HG03064 (cell line): ENCODE measurements around the gene CPA3.

Source experiments
- ATAC-seq: cut with Tn5 transposase; IDR thresholded peaks from one replicate; pipeline ENCODE4 v1.9.1; 2021; ENCODE audit warnings: low read depth; ENCODE audit not compliant: unreplicated experiment

The CPA3 gene, protein sequence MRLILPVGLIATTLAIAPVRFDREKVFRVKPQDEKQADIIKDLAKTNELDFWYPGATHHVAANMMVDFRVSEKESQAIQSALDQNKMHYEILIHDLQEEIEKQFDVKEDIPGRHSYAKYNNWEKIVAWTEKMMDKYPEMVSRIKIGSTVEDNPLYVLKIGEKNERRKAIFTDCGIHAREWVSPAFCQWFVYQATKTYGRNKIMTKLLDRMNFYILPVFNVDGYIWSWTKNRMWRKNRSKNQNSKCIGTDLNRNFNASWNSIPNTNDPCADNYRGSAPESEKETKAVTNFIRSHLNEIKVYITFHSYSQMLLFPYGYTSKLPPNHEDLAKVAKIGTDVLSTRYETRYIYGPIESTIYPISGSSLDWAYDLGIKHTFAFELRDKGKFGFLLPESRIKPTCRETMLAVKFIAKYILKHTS

GRCh38 chr3:148865049-148865448 lies at the start of gene CPA3:
TSS of gene CPA3 (plus strand) at chr3:148865296. CDS start at chr3:148865308, 12 bp downstream.
- ATAC-seq, result no peak

- ATAC-seq, result no peak
Measured at GRCh38 chr3:148815316-148816110, 49.6 kb upstream of the CPA3 start.

DNA sequence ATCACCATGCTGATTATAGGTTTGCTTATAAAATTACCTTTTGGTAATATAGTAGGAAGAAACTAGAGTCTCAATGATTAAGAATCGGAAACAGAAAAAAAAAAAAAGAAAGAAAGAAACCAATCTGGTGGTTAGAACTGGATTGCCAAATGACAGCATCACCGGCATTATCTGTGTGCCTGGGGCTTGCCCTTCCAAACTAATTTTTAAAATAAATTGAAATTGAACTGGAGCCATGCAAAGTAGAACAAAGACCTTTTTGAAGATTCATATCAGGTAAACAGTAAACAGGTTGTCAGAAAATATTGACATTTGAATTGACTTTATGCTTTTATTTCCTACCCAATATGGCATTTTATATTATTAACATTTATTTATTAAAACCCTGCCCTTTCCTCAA lies 48.7 kb upstream of the CPA3 start:
- ATAC-seq, result no peak

- ATAC-seq, result no peak
Measured at GRCh38 chr3:148816981-148817525, 48.0 kb upstream of the CPA3 start.

- ATAC-seq, result no peak
Measured at GRCh38 chr3:148820361-148821245, 44.5 kb upstream of the CPA3 start.

- ATAC-seq, result no peak
Measured at GRCh38 chr3:148823026-148823425, 42.1 kb upstream of the CPA3 start.

DNA sequence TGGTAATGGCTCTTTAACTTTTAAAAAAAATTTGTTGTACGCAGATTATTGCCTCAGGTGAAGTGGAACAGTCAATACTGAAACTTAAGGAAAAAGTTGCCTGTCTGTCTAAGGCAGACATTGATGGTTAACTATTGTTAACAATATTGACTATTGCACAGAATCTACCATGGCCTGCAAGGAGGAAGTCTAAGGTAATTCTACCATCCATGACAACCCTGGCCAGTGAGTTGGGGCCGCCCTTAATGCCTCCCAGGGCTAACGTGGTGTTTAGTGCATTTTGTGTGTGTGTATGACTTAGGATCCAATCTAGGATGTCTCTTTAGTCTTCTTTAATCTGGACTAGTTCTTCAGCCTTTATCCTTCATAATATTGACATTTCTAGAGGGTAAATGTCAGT lies 39.6 kb upstream of the CPA3 start:
- no peak for ATAC-seq

DNA sequence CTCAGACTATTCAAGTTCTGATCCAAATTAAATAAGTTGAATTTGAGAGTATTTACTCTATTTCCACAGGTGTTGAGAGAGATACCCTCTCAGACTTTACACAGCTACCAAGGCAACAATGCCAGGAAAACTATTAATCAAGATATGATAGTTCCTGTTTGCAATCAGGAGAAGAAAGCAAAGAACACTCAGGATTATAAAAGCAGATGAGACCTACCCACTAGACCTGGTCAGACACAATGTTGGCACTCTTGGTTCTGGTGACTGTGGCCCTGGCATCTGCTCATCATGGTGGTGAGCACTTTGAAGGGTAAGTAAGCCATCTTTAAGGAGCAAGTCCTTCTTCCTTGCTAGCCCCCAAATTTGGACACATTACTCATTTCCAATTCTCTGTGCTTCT lies 37.5 kb upstream of the CPA3 start, which contains the start of gene CPB1:
TSS of gene CPB1 (plus strand) at position 227 of the 400 bp plus-strand sequence. CDS start at position 240, 13 bp downstream.
- no peak for ATAC-seq

DNA sequence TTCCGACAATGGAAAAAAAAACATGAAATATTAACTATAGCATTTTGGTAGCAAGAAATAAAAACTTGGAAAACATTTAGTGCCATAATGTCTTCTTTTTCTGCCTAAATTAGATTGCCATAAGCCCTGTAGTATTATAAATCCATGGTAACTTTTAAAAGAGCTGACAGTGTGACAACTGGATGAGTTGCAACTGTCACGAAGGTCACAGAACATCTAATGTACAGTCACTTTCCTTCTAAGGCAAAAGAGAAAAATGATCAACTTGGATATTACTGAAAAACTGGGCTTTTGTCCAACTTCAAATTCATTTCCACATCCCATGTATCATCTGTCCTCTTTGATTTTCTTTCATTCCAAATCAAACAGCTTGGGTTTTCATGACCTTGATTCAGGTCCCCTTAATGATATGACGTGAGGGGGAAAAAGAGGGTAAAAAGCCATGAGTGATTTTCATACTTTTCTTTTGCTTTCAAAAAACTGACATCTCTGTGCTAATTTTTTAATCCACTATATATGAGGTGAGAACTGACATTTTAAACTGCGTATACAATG lies 36.9 kb upstream of the CPA3 start:
- ATAC-seq, result no peak

DNA sequence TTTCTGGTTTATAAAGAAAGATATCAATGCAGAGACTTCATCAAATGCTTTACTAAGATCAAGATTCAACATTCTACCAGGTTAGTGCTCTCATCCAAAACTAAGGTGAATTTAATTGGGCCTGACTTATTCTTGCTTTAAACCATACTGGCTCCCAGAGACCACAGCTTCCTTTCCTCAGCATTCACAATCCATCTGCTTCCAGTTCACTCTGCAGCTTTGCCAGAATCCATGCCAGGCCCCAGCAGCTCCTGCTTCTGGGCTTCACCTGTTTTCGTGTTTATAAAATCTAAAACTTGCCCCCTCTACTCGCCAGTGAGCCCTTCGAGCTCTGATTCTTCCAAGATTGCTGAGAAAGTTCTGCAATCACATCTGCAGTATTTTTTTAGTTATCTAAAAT lies 35.2 kb upstream of the CPA3 start:
- ATAC-seq, result no peak

- ATAC-seq, result no peak
Measured at GRCh38 chr3:148833223-148833622, 31.9 kb upstream of the CPA3 start.

GRCh38 chr3:148839805-148840204 lies 25.3 kb upstream of the CPA3 start:
- ATAC-seq, result no peak

DNA sequence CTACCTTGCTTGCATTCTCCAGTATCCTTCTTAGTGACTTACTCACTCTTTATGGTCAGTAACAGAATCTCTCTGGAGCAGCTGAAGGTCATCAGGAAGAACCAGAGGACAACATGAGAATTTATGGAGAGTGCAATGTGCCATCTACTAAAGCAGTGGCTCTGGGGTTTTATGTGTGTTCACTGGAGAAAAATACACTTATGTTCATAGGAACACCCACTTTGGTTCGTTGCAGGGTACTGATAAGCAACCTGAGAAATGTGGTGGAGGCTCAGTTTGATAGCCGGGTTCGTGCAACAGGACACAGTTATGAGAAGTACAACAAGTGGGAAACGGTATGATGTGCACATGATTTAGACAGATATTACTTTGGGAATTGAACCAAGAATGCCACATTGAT lies 24.6 kb upstream of the CPA3 start:
- ATAC-seq, result no peak

DNA sequence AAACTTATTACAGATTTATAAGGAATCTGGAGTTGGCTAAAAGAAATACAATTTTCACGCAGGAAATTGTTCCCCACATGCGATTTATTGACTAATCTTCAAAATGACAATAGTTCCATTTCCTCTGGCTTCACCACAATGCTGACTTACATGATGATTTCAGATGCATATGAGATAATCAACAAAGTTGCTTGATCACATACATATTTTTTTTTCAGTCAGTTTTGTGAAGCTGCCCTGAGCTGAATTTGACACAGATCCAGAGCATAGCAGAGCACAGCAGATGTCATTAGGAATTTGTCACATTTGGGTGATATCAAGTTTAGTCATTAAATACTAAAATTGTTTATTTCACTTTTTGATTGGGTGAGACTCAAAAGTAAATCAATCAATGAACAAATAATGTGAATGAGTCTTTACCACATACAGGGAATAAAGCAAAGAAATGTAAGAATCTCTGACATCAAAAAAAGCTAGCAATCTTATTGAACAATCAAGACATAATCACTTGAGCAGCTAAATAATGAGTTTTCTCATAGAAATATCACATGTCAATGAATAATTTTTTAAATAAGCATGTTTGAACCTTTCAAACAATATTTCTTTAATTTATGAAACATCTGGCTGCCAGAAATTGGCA lies 19.2 kb upstream of the CPA3 start:
- ATAC-seq, result no peak

DNA sequence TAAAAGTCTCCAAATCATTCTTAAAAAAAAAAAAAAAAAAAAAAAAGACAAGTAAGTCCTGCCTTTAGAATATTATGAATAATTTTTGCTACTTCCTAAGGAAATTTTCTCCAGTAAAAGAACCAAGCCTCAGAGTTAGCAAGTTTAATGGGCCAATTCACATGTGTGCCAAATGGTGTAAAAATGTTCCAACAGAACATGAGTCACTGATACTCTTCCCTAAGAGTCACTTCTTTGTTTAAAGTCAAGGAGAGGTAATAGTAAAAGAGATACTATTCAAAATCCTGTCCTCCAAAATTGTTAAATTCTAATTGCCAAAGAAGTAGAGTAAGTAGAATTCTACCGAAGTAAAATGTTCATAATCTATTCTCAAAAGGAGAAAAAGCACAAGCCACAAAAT lies 17.7 kb upstream of the CPA3 start:
- no peak for ATAC-seq

DNA sequence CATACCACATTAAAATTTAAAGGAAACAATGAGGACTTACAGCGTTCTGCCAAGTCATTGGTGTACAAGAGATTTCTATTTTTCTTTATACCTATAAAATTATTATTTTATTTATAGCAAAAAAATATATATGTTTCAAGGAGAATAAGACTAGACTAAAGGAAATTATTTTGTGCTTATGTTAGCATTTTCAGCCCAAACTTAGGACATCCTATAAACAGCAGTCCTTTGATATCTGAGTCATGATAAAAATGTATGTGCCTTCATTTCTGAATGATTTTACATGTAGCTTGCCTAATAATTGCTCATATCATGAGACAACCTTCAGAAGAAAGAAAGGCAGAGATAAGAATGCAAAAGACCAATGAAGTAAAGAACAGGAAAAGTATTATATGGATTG lies 16.7 kb upstream of the CPA3 start:
- no peak for ATAC-seq

DNA sequence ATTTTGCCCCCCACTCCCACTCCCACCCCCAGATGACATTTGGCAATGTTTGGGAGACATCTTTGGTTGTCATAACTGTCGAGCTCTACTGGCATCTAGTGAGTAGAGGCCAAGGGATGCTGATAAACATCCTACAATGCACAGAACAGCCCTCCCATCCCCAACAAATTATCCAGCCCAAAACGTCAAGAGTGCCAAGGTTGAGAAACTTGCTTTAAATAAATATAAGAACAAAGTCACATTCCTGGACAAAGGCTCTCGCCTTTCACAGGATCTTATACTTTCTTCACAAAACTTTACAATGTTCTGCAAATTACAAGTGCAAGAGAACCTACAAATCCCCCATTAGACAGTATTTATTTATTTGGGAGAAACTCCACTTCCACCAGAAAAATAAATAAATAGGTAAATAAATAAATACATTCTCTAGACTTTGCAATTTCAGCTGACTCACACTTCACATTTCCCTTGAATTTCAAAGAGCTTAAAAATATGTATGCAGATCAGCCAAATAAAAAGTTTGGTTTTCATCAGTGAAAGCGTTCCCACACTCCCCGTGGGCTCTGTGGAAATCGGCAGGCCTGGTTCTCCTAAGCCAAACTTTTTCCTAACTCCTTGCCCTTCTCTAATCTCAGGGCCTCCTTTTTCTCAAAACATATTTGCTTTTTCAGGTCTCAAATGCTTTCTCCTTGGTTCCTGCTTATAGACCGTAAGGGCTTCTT lies 12.7 kb upstream of the CPA3 start:
- no peak for ATAC-seq

DNA sequence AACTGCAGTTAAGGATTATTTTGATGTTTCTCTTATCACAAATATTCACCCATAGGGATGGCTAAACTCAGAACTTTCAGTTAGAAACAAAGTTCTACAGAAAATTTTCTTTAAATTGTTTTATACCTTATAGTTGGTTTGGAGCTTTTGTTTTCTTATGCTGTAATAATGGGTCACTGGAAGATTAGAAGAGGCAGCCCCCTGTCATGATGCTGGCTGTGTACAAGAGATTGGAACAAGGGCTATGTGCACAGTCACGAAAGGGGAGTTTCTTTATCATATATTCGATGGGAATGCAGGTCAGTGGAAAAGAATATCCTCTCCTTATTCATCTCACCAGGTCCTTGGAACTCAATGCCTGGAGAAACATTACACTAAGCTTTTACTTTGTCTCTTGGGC lies 12.0 kb upstream of the CPA3 start:
- no peak for ATAC-seq

- ATAC-seq, result no peak
Measured at GRCh38 chr3:148854061-148854460, 11.0 kb upstream of the CPA3 start.
